GM18867 (cell line): Measurements from ENCODE around the gene ALS2CL.
"Not testable (repeated sequence)": the region's sequence is repeated elsewhere in the genome, so short reads cannot be mapped to it uniquely, and the experiment has no call there.

Experiments used
- ATAC-seq: cut with Tn5 transposase; IDR thresholded peaks from one replicate; pipeline ENCODE4 v1.9.1; 2021; ENCODE audit warnings: mild to moderate bottlenecking, moderate library complexity; ENCODE audit not compliant: unreplicated experiment

ALS2CL gene

GRCh38 chr3:46705022-46705530, 11.6 kb upstream of the ALS2CL start:
- ATAC-seq, result peak; percentile 58

GRCh38 chr3:46704346-46704745, 10.9 kb upstream of the ALS2CL start:
- ATAC-seq, result not testable (repeated sequence)

- ATAC-seq, result no peak
These were observed 9.6 kb upstream of the ALS2CL start for GRCh38 chr3:46703013-46703520.

GRCh38 chr3:46702246-46703012, 8.9 kb upstream of the ALS2CL start:
- no peak for ATAC-seq

GRCh38 chr3:46701181-46701939, 7.9 kb upstream of the ALS2CL start, which contains the start of gene TMIE:
TSS of gene TMIE (plus strand) at chr3:46701392. CDS start at chr3:46701488, 96 bp downstream.
- ATAC-seq, result no peak

GRCh38 chr3:46700772-46701171, 7.3 kb upstream of the ALS2CL start:
- ATAC-seq, result no peak

- ATAC-seq, result no peak
These were observed 6.4 kb upstream of the ALS2CL start for GRCh38 chr3:46699676-46700523.

GRCh38 chr3:46695962-46696894, 2.7 kb upstream of the ALS2CL start:
- ATAC-seq, result no peak

GRCh38 chr3:46695177-46695961, 1.9 kb upstream of the ALS2CL start:
- no peak for ATAC-seq

GRCh38 chr3:46694520-46694919, 1.0 kb upstream of the ALS2CL start:
- no peak for ATAC-seq

GRCh38 chr3:46693892-46694226, 380 bp upstream of the ALS2CL start:
- ATAC-seq, result no peak

- no peak for ATAC-seq
These were observed 901 bp downstream of the ALS2CL start for GRCh38 chr3:46692566-46692990.

- ATAC-seq, result no peak
These were observed 2.7 kb downstream of the ALS2CL start for GRCh38 chr3:46690798-46691197.

GRCh38 chr3:46685446-46685845, 8.0 kb downstream of the ALS2CL start:
- ATAC-seq, result no peak

GRCh38 chr3:46684891-46685290, 8.6 kb downstream of the ALS2CL start:
- no peak for ATAC-seq

GRCh38 chr3:46682974-46683373, 10.5 kb downstream of the ALS2CL start:
- ATAC-seq, result no peak

- ATAC-seq, result no peak
These were observed 11.5 kb downstream of the ALS2CL start for GRCh38 chr3:46681856-46682540.

GRCh38 chr3:46681387-46681786, 12.1 kb downstream of the ALS2CL start:
- ATAC-seq, result no peak
